ENCODE results near the gene VWA7. TPM values are rescaled to one million over a fixed set of nuclear protein-coding genes. Genes with fewer than 3 reads are reported as not detected.
A peak's percentile ranks its signal among the peaks of the same experiment; 100 is the strongest.
"Not testable (repeated sequence)": the region's sequence is repeated elsewhere in the genome, so short reads cannot be mapped to it uniquely, and the experiment has no call there.

Gene VWA7
- total RNA-seq, 2 donors from 2014 or later, result 0.64 to 0.95 TPM

DNA sequence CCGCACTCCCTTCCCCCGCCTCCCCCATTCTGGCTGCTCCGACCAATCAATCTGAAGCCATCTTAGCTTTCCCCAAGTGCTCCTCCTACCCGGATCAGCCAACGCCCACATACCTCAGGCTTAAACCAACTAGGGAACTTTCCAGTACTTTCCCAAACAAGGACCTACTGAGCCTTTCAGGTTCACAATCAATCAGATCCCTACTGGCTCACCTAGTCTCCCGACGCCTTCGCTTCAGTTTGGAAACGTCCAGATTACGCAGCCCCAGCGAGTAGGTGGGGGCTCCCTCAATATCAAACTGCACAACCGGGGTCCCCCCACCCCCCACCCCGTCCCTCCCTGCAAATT is 37.5 kb upstream of the VWA7 start:
- H3K4me1 Mint-ChIP-seq, result peaks cover 20% of the 10 kb centered on the region
- Histone ChIP-seq H3K36me3 (ENCODE audit: control insufficient read depth, insufficient read depth, low read length) (no peaks in the 10 kb centered on the region), H3K4me1 (ENCODE audit: control insufficient read depth, insufficient read depth, low read length) (no peaks in the 10 kb centered on the region), H3K27me3 (ENCODE audit: control insufficient read depth, insufficient read depth, low read length, poor library complexity, severe bottlenecking) (no peaks in the 10 kb centered on the region), H3K27ac (ENCODE audit: low read depth, low read length) (peak overlapping the region; percentile 98), H3K9ac (ENCODE audit: extremely low read depth, low read length, poor library complexity, severe bottlenecking) (peak overlapping the region; percentile 96), H3K9me3 (ENCODE audit: control insufficient read depth, low read length) (no peaks in the 10 kb centered on the region), H3K4me3 (ENCODE audit: low read length) (peak overlapping the region; percentile 84)
- TF ChIP-seq, protein P1, sequence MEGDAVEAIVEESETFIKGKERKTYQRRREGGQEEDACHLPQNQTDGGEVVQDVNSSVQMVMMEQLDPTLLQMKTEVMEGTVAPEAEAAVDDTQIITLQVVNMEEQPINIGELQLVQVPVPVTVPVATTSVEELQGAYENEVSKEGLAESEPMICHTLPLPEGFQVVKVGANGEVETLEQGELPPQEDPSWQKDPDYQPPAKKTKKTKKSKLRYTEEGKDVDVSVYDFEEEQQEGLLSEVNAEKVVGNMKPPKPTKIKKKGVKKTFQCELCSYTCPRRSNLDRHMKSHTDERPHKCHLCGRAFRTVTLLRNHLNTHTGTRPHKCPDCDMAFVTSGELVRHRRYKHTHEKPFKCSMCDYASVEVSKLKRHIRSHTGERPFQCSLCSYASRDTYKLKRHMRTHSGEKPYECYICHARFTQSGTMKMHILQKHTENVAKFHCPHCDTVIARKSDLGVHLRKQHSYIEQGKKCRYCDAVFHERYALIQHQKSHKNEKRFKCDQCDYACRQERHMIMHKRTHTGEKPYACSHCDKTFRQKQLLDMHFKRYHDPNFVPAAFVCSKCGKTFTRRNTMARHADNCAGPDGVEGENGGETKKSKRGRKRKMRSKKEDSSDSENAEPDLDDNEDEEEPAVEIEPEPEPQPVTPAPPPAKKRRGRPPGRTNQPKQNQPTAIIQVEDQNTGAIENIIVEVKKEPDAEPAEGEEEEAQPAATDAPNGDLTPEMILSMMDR (conservative IDR thresholded peaks at IDR 0.05), result no peak
- peak overlapping the region; percentile 100 for H3K27ac Mint-ChIP-seq
- H3K4me3 Mint-ChIP-seq, result peak overlapping the region; percentile 79
- peak; percentile 98 for DNase-seq
- peaks cover 3% of the 10 kb centered on the region for H3K27me3 Mint-ChIP-seq (ENCODE audit: insufficient read depth)
- WGBS, 2 experiments (ENCODE audit: insufficient coverage in 1 of 2, insufficient read length in 1 of 2), result 0 to 1% methylated on average over 2 to 13 of the region's 13 CpGs
- peaks cover 13% of the 10 kb centered on the region for H3K9me3 Mint-ChIP-seq
- peaks cover 3% of the 10 kb centered on the region for H3K36me3 Mint-ChIP-seq (ENCODE audit: low read depth)

DNA sequence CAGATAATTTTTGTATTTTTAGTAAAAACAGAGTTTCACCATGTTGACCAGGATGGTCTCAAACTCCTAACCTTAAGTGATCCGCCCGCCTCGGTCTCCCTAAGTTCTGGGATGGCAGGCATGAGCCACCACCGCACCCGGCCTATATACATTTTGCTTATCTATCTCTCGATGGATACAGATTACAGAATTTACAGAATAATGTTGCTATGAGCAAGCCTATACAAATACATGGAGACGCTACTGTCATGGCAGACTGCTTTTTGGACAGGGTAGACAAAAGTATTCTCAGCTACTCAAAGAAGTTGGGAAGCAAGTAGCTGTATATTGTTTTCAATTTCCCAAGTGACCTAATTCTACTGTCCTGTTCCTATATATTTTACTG is 36.3 kb upstream of the VWA7 start:
- Mint-ChIP-seq H3K9me3 (peaks cover 13% of the 10 kb centered on the region), H3K4me1 (peaks cover 17% of the 10 kb centered on the region), H3K4me3 (peak overlapping the region; percentile 79), H3K36me3 (ENCODE audit: low read depth) (peaks cover 3% of the 10 kb centered on the region), H3K27me3 (ENCODE audit: insufficient read depth) (peaks cover 3% of the 10 kb centered on the region), H3K27ac (peak overlapping the region; percentile 91)
- Histone ChIP-seq H3K4me1 (ENCODE audit: control insufficient read depth, insufficient read depth, low read length) (no peaks in the 10 kb centered on the region), H3K9me3 (ENCODE audit: control insufficient read depth, low read length) (no peaks in the 10 kb centered on the region), H3K27me3 (ENCODE audit: control insufficient read depth, insufficient read depth, low read length, poor library complexity, severe bottlenecking) (no peaks in the 10 kb centered on the region), H3K36me3 (ENCODE audit: control insufficient read depth, insufficient read depth, low read length) (no peaks in the 10 kb centered on the region), H3K27ac (ENCODE audit: low read depth, low read length) (no peak overlapping the region), H3K4me3 (ENCODE audit: low read length) (peak overlapping the region; percentile 53), H3K9ac (ENCODE audit: extremely low read depth, low read length, poor library complexity, severe bottlenecking) (no peak overlapping the region)
- TF ChIP-seq, protein P1 (conservative IDR thresholded peaks at IDR 0.05), result no peak
- DNase-seq, result no peak
- WGBS, 2 experiments (ENCODE audit: insufficient coverage in 1 of 2, insufficient read length in 1 of 2), result 96 to 100% methylated on average over 7 of the region's 7 CpGs

DNA sequence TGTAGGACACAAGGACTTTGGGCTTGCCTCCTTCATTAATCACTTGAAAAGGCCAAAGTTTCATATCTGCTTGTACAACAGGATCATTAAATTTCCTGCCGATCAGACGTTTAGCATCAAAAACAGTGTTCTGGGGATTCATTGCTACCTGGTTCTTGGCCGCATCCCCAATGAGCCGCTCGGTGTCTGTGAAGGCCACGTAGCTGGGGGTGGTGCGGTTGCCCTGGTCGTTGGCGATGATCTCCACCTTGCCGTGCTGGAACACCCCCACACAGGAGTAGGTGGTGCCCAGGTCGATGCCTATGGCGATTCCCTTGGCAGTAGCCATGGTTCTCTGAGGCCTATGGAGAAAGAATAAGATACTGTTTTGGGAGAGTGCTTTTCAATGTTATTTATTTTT is 34.5 kb upstream of the VWA7 start:
- H3K27ac Mint-ChIP-seq, result no peak overlapping the region
- H3K4me3 Mint-ChIP-seq, result no peak overlapping the region
- H3K9me3 ChIP-seq (ENCODE audit: control insufficient read depth, low read length), result no peaks in the 10 kb centered on the region
- TF ChIP-seq, protein P1 (conservative IDR thresholded peaks at IDR 0.05), result no peak
- H3K4me1 ChIP-seq (ENCODE audit: control insufficient read depth, insufficient read depth, low read length), result no peaks in the 10 kb centered on the region
- no peak overlapping the region for H3K27ac ChIP-seq (ENCODE audit: low read depth, low read length)
- H3K36me3 Mint-ChIP-seq (ENCODE audit: low read depth), result no peaks in the 10 kb centered on the region
- no peaks in the 10 kb centered on the region for H3K36me3 ChIP-seq (ENCODE audit: control insufficient read depth, insufficient read depth, low read length)
- no peaks in the 10 kb centered on the region for H3K27me3 ChIP-seq (ENCODE audit: control insufficient read depth, insufficient read depth, low read length, poor library complexity, severe bottlenecking)
- 92 to 95% methylated on average over 10 to 12 of the region's 12 CpGs for WGBS, 2 experiments (ENCODE audit: insufficient coverage in 1 of 2, insufficient read length in 1 of 2)
- peaks cover 8% of the 10 kb centered on the region for H3K4me1 Mint-ChIP-seq
- no peak overlapping the region for H3K9ac ChIP-seq (ENCODE audit: extremely low read depth, low read length, poor library complexity, severe bottlenecking)
- DNase-seq, result no peak
- no peak overlapping the region for H3K4me3 ChIP-seq (ENCODE audit: low read length)
- no peaks in the 10 kb centered on the region for H3K27me3 Mint-ChIP-seq (ENCODE audit: insufficient read depth)
- H3K9me3 Mint-ChIP-seq, result peaks cover 3% of the 10 kb centered on the region

DNA sequence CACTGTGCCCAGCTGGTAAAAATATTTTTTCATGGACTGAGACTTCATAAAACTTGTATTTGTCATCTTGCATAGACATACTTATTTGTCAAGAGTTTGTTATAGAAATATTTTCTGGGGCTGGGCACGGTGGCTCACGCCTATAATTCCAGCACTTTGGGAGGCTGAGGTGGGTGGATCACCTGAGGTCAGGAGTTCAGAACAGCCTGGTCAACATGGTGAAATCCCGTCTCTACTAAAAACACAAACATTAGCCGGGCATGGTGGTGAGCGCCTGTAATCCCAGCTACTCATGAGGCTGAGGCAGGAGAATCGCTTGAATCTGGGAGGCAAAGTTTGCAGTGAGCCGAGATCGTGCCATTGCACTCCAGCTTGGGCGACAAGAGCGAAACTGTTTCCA is 31.5 kb upstream of the VWA7 start:
- 93 to 100% methylated on average over 8 to 10 of the region's 10 CpGs for WGBS, 2 experiments (ENCODE audit: insufficient coverage in 1 of 2, insufficient read length in 1 of 2)
- not testable (repeated sequence) for H3K9me3 Mint-ChIP-seq; H3K4me1 ChIP-seq (ENCODE audit: control insufficient read depth, insufficient read depth, low read length); H3K27ac Mint-ChIP-seq; H3K4me1 Mint-ChIP-seq; H3K27me3 ChIP-seq (ENCODE audit: control insufficient read depth, insufficient read depth, low read length, poor library complexity, severe bottlenecking); H3K4me3 ChIP-seq (ENCODE audit: low read length); H3K9me3 ChIP-seq (ENCODE audit: control insufficient read depth, low read length); H3K9ac ChIP-seq (ENCODE audit: extremely low read depth, low read length, poor library complexity, severe bottlenecking); H3K36me3 Mint-ChIP-seq (ENCODE audit: low read depth); H3K27me3 Mint-ChIP-seq (ENCODE audit: insufficient read depth); H3K36me3 ChIP-seq (ENCODE audit: control insufficient read depth, insufficient read depth, low read length); DNase-seq; H3K27ac ChIP-seq (ENCODE audit: low read depth, low read length); H3K4me3 Mint-ChIP-seq
